ENCODE data around the gene ZNRF1.

Gene ZNRF1

GRCh38 chr16:75062976-75063346 lies 64.1 kb downstream of the ZNRF1 start:
- no peak for DNase-seq

GRCh38 chr16:75063549-75064088 lies 64.8 kb downstream of the ZNRF1 start:
- no peak for DNase-seq

GRCh38 chr16:75064403-75065148 lies 65.8 kb downstream of the ZNRF1 start:
- no peak for DNase-seq

DNA sequence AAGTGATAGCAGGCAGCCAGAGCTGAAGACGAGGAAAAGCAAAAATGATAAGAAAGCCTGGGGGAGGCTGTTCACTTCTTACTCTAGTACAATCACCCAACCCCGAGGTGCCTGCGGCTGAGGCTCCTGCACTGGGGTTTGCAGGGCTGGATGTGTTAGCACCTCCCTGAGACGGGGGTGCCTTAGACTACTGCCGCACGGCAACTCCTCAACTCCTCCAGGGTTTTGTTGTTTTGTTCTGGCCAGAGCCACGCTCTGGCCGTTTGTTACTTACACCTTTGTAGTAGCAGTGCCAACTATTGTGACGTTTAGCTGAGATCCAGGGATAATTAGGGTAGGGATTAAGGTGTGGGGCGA lies 66.3 kb downstream of the ZNRF1 start:
- DNase-seq = no peak

GRCh38 chr16:75065521-75066149 lies 66.8 kb downstream of the ZNRF1 start:
- DNase-seq = no peak

DNA sequence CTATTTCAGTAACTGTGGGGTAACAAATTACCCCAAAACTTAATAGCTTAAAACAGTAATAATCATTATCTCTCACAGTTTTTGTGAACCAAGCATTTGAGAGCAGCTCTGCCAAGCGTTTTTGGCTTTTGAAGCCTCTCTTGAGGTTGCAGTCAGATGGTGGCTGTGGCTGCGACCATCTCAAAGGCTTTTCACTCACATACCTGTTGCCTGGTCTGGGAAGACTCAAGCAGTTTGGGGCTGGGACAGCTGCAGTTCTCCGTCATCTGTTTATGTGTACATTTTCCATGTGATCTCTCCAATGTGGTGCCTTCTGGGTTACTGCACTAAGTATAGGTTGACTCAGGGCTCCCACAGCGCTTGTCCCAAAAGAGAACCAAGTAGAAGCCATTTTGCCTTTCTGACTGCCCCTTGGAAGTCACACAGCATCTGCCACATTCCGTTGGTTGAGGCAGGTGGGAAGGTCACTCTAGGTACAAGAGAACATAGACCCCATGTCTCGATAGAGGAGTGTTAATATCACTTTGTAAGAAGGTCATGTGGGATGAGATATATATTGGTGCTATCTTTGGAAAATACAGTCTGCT lies 68.1 kb downstream of the ZNRF1 start:
- DNase-seq = no peak

- no peak for DNase-seq
These were observed 69.5 kb downstream of the ZNRF1 start for GRCh38 chr16:75068085-75069031.

DNA sequence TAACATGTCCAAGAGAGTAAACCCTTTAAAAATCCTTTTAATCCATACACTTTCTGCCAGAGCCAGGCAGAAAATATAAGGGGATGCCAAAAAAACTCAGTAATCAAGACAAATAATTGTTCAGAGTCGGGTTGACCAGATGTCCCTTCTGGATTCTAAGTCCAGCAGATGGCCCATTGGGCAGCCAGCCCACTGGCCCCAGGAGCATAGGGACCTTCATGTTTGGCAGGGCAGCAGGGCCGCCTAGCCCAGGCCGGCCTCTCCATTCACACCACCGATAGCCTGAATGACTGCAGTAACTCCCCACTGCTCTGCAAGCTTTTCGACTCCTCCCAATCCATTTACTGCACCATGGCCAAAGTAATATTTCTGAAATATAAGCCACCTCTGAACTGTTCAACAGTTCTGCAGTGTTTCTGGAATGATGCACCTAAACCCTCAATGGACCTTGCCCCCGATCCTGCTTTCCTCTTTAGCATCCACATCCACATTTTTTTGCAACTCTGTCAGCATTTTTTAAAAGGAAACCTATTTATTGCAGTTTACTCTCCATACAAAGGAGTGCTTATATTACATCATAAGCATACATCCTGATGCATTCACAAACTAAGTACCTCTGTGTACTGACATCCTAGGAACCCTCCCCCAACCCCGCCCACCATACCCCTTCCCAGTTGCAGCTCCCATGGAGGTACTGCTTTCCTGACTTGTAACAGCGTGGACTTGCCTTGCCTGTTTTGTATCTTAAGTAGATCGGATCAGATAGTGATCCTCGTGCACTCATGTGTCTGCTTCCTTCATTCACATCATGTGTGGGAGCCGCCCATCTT lies 71.4 kb downstream of the ZNRF1 start:
- no peak for DNase-seq

- DNase-seq = no peak
These were observed 72.8 kb downstream of the ZNRF1 start for GRCh38 chr16:75071621-75072020.

- no peak for DNase-seq
These were observed 73.6 kb downstream of the ZNRF1 start for GRCh38 chr16:75072239-75072947.

GRCh38 chr16:75073545-75074303 lies 74.9 kb downstream of the ZNRF1 start:
- no peak for DNase-seq

DNA sequence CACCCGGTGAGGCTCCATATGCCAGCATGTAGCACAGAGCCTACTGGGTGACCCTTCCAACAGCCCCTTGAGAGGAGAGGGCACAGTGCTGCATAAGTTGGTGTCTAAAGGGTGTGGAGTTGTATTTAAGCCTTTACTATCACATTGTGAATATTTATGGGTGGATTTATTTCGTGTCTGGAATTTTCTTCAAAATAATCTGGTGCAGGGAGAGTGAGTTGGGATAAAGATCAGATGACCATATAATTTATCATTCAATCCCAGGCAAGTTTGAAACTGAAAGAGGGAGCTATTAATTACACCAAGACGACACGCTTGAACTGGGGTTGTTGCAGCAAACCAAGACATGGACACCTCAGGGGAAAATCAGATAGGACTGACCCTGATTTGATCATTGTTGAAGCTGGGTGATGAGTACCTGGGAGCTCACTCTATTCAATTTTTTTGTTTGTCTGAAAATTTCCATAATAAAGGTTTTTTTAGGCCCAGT lies 75.5 kb downstream of the ZNRF1 start:
- no peak for DNase-seq

- no peak for DNase-seq
These were observed 76.3 kb downstream of the ZNRF1 start for GRCh38 chr16:75074920-75075687.

- no peak for DNase-seq
These were observed 77.0 kb downstream of the ZNRF1 start for GRCh38 chr16:75075688-75076268.

- DNase-seq = no peak
These were observed 80.1 kb downstream of the ZNRF1 start for GRCh38 chr16:75078886-75079285.

DNA sequence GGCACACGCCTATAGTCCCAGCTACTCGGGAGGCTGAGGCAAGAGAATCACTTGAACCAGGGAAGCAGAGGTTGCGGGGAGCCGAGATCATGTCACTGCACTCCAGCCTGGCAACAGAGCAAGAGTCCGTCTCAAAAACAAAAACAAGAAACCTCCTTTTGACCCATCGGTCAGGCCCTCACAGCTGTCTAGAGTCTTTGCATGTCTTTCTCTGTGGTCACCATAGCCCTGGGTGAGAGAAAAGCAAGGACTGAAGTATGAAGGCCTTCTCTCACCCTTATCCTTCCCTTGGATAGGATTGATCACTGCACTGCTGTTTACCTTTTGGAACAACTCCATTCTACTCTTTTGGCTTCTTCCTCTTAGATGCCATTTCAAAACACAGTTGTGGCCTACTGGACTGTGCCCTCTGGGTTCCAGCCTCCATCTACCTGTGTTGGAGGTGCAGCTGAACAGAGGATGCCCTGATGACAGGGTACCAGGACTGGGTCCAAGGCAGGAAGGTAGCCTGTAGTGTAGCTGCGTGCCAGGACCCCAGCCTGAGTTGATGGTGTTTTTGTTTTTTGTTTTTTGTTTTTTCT lies 80.6 kb downstream of the ZNRF1 start:
- no peak for DNase-seq

DNA sequence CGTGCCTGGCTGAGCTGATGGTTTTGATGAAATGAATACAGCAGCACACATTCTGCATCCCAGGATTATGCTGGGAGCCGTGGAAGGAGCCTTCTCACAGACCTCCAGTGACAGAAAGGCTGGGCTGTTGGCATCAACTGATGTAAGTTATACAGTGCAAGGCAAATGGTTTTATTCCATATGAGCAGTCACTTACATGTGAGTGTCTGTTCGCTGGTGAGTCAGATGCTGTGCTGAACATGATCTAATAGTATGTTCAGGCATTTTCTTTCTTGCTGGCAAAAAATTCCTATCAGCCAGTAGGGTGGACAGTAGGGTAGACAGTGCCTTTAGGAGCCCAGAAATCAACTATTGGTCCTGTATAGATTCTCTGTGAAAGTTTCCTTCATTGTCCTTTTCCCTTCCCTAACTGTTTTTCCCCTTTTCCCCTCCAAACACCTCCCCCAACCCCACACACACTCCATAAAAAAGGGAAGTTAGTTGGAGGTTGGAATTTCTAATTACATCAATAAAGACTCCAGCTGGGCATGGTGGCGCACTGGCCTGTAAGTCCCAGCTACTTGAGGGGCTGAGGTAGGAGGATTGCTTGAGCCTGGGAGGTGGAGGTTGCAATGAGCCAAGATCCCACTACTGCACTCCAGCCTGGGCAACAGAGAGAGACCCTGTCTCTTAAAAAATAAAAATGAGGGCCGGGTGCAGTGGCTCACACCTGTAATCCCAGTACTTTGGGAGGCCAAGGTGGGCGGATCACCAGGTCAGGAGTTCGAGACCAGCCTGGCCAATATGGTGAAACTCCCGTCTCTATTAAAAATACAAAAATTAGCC lies 81.6 kb downstream of the ZNRF1 start:
- no peak for DNase-seq
